Upper lobe of right lung (tissue), 1 donor: ENCODE measurements around the gene FCHSD2. TPM values are rescaled to one million over a fixed set of nuclear protein-coding genes. Genes with fewer than 3 reads are reported as not detected.

Source experiments
- ATAC-seq: fragments of 200-7000 bp; cut with Tn5 transposase; one replicate; pipeline ENCODE4 v1.9.1; 2020; ENCODE audit warnings: mild to moderate bottlenecking, moderate library complexity
- DNase-seq: peaks from one replicate; pipeline ENCODE4 v3.0.0-alpha.2; 2020
- H3K27ac ChIP-seq: fragments of 200-600 bp; one replicate; pipeline ENCODE4 v1.8.0; 2022
- H3K27me3 ChIP-seq: fragments of 200-600 bp; one replicate; pipeline ENCODE4 v1.8.0; 2022; ENCODE audit warnings: mild to moderate bottlenecking
- H3K36me3 ChIP-seq: fragments of 200-600 bp; one replicate; pipeline ENCODE4 v1.8.0; 2022
- H3K4me1 ChIP-seq: fragments of 200-600 bp; one replicate; pipeline ENCODE4 v1.8.0; 2022
- H3K4me3 ChIP-seq: fragments of 200-600 bp; one replicate; pipeline ENCODE4 v1.8.0; 2022; ENCODE audit warnings: mild to moderate bottlenecking
- H3K9me3 ChIP-seq: fragments of 200-600 bp; one replicate; pipeline ENCODE4 v1.8.0; 2022
- CTCF ChIP-seq: fragments of 200-600 bp; IDR thresholded peaks from one replicate; pipeline ENCODE4 v1.8.0; 2022; ENCODE audit warnings: antibody characterized with exemption
- intact Hi-C: fragments of 100-400 bp; cut with DNase I; formaldehyde crosslinking; loops from one replicate; pipeline ENCODE4 v1.11.0; 2022
- total RNA-seq: library from RNA; stranded (reverse); fragmentation: NEBNext Ultra II Directional; extraction: Animal tissue kit (Norgen Biotek cat#: 25700); gene quantifications from one replicate; pipeline ENCODE4 v1.2.1, GENCODE V29; 2021
- donor health status: DM: no; HTN: yes; CAD: no; lungs with severe emphysema.

FCHSD2 gene
- total RNA-seq, 1 donor from 2014 or later = 71.2 TPM

GRCh38 chr11:72820439-72821139, 321.5 kb downstream of the FCHSD2 start:
- H3K4me3 ChIP-seq = no peak overlapping the region
- H3K4me1 ChIP-seq = peaks cover 18% of the 10 kb centered on the region
- no peak for ATAC-seq
- intact Hi-C loops = no loop called here
- H3K27me3 ChIP-seq = no peaks in the 10 kb centered on the region
- DNase-seq = peak; percentile 46
- TF ChIP-seq CTCF = no peak
- no peaks in the 10 kb centered on the region for H3K9me3 ChIP-seq
- H3K27ac ChIP-seq = no peak overlapping the region
- peaks cover 48% of the 10 kb centered on the region for H3K36me3 ChIP-seq

GRCh38 chr11:72818971-72819370, 323.1 kb downstream of the FCHSD2 start:
- no peaks in the 10 kb centered on the region for H3K9me3 ChIP-seq
- no peak overlapping the region for H3K4me3 ChIP-seq
- H3K27ac ChIP-seq = no peak overlapping the region
- DNase-seq (no peak), ATAC-seq (no peak)
- H3K27me3 ChIP-seq = no peaks in the 10 kb centered on the region
- intact Hi-C loops = no loop called here
- no peak for TF ChIP-seq CTCF
- H3K4me1 ChIP-seq = peaks cover 26% of the 10 kb centered on the region
- peaks cover 48% of the 10 kb centered on the region for H3K36me3 ChIP-seq

- Histone ChIP-seq H3K27ac (no peak overlapping the region), H3K9me3 (no peaks in the 10 kb centered on the region), H3K4me1 (peaks cover 31% of the 10 kb centered on the region), H3K4me3 (no peak overlapping the region), H3K36me3 (peaks cover 44% of the 10 kb centered on the region), H3K27me3 (no peaks in the 10 kb centered on the region)
- ATAC-seq (no peak), DNase-seq (no peak)
- TF ChIP-seq CTCF = no peak
- intact Hi-C loops = no loop called here
Measured at GRCh38 chr11:72817966-72818365, 324.2 kb downstream of the FCHSD2 start.

GRCh38 chr11:72816404-72816990, 325.6 kb downstream of the FCHSD2 start:
- Histone ChIP-seq H3K4me1 (peaks cover 37% of the 10 kb centered on the region), H3K27me3 (no peaks in the 10 kb centered on the region), H3K9me3 (no peaks in the 10 kb centered on the region), H3K4me3 (peak overlapping the region; percentile 94), H3K36me3 (peaks cover 38% of the 10 kb centered on the region), H3K27ac (no peak overlapping the region)
- no peak for TF ChIP-seq CTCF
- DNase-seq (no peak), ATAC-seq (no peak)
- intact Hi-C loops = no loop called here

GRCh38 chr11:72815110-72815618, 327.0 kb downstream of the FCHSD2 start:
- H3K4me1 ChIP-seq = peaks cover 30% of the 10 kb centered on the region
- intact Hi-C loops = no loop called here

More at GRCh38 chr11:72815110-72815618, 327.0 kb downstream of the FCHSD2 start:
- H3K27ac ChIP-seq = peak overlapping the region; percentile 99
- no peak for TF ChIP-seq CTCF
- DNase-seq = no peak
- peaks cover 30% of the 10 kb centered on the region for H3K36me3 ChIP-seq
- H3K4me3 ChIP-seq = peak overlapping the region; percentile 94
- H3K27me3 ChIP-seq = no peaks in the 10 kb centered on the region
- no peak for ATAC-seq
- no peaks in the 10 kb centered on the region for H3K9me3 ChIP-seq
